Neutrophil (primary cell): ENCODE results near the gene RPS6KA4.
A peak's percentile ranks its signal among the peaks of the same experiment; 100 is the strongest.

Source experiments
- H3K27ac ChIP-seq: fragments of 200-600 bp; sonication (generic); 2 replicates; pipeline ENCODE4 v1.5.1; 2016; ENCODE audit warnings: mild to moderate bottlenecking, moderate library complexity
- H3K27me3 ChIP-seq: fragments of 200-600 bp; sonication (generic); 2 replicates; pipeline ENCODE4 v1.6.0; 2016; ENCODE audit warnings: mild to moderate bottlenecking
- H3K36me3 ChIP-seq: fragments of 200-600 bp; sonication (generic); 2 replicates; pipeline ENCODE4 v1.5.1; 2017
- H3K4me1 ChIP-seq, 2 experiments: fragments of 200-600 bp in 1 of 2; sonication (generic) in 1 of 2; 1 replicate in 1 of 2; 2 replicates in 1 of 2; pipeline versions ENCODE4 v1.5.1 to v1.6.1; 2013 to 2016; ENCODE audit warnings: low read depth in 1 of 2, low read length in 1 of 2, mild to moderate bottlenecking in 1 of 2, moderate library complexity in 1 of 2; ENCODE audit not compliant: control insufficient read depth in 1 of 2, insufficient read depth in 1 of 2
- H3K4me3 ChIP-seq, 2 experiments: fragments of 200-600 bp in 1 of 2; sonication (generic) in 1 of 2; 1 replicate in 1 of 2; 2 replicates in 1 of 2; pipeline ENCODE4 v1.5.1; 2013 to 2016; ENCODE audit warnings: low read depth in 1 of 2, low read length in 1 of 2, mild to moderate bottlenecking in 1 of 2, moderate library complexity in 1 of 2
- H3K9me3 ChIP-seq: fragments of 200-600 bp; sonication (generic); 2 replicates; pipeline ENCODE4 v1.5.1; 2016
- TF ChIP-seq, protein P1 (sequence below): fragments of 200-600 bp; sonication (generic); IDR thresholded peaks from 2 replicates; pipeline ENCODE4 v1.5.1; 2016; ENCODE audit warnings: antibody characterized with exemption

Gene RPS6KA4

DNA sequence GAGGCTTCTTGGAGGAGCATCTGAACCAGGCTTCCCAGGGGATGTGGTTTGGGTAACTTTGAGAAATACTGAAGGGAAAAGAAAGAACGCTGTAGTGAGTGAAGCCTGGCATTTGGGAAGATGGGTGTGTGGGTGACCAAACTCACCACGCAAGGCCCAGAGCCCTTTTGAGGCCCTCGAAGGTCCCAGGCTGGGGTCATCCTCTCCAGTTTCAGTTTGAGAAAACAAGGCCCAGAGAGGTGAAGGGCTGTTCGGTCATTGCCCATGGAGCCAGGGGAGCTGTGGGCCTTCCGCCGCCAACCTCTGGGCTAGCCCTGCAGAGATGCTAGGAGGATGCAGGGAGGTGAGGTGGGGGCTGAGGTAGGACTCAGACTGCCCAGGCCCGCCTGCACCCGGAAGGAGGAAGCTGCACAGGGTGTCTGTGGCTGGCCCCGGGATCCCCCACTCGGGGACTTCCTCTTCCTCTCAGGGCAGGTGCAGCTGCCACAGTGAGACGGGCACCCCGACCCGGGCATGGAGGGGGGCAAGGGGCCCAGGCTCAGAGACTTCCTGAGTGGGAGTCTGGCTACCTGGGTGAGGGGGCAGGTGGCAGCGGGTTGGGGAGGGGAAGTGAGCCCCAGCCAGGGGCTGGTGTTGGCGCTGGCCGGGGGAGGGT lies 19.1 kb upstream of the RPS6KA4 start, which contains the start of gene CCDC88B:
TSS of gene CCDC88B (plus strand) at position 451 of the 655 bp plus-strand sequence. CDS start at position 514, 63 bp downstream.
- TF ChIP-seq, protein P1, sequence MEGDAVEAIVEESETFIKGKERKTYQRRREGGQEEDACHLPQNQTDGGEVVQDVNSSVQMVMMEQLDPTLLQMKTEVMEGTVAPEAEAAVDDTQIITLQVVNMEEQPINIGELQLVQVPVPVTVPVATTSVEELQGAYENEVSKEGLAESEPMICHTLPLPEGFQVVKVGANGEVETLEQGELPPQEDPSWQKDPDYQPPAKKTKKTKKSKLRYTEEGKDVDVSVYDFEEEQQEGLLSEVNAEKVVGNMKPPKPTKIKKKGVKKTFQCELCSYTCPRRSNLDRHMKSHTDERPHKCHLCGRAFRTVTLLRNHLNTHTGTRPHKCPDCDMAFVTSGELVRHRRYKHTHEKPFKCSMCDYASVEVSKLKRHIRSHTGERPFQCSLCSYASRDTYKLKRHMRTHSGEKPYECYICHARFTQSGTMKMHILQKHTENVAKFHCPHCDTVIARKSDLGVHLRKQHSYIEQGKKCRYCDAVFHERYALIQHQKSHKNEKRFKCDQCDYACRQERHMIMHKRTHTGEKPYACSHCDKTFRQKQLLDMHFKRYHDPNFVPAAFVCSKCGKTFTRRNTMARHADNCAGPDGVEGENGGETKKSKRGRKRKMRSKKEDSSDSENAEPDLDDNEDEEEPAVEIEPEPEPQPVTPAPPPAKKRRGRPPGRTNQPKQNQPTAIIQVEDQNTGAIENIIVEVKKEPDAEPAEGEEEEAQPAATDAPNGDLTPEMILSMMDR, result no peak
- H3K4me3 ChIP-seq, result peak within 1 kb of the TSS; percentile 88 to 89
- H3K9me3 ChIP-seq, result no peaks in the 10 kb centered on the region
- H3K27me3 ChIP-seq, result no peaks in the 10 kb centered on the region
- H3K4me1 ChIP-seq, result peaks cover 74 to 81% of the 10 kb centered on the region in 2 experiments
- peak within 1 kb of the TSS; percentile 99 for H3K27ac ChIP-seq
- peaks cover 29% of the 10 kb centered on the region for H3K36me3 ChIP-seq

DNA sequence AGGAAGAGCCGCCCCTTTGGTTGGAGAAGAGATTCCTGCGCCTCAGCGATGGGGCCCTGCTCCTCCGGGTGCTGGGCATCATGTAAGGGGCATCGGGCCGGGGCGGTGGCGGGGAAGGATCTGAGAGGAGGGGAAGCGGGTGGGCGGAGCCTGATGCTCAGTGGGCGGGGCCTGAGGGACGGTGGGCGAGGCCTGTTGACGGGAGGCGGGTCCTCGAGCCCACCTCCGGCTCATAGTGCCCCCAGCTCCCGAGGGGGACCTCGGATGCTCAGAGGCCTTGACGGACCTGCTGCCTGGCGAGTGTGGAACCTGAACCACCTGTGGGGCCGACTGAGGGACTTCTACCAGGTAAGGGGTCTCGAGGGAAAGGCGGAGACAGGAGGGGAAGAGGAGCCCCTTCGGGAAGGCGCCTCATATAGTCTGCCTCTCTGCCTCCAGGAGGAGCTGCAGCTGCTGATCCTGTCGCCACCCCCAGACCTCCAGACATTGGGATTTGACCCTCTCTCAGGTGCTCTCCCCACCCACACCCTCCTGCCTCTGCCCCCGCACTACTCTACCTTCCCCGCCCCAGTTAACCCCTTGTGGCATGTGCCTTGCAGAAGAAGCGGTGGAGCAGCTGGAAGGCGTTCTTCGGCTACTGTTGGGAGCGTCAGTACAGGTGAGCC lies 18.2 kb upstream of the RPS6KA4 start:
- Histone ChIP-seq H3K4me3 (peak overlapping the region; percentile 88 to 89), H3K9me3 (no peaks in the 10 kb centered on the region), H3K27ac (peak overlapping the region; percentile 99), H3K27me3 (no peaks in the 10 kb centered on the region), H3K36me3 (peaks cover 38% of the 10 kb centered on the region), H3K4me1 (peaks cover 72 to 80% of the 10 kb centered on the region in 2 experiments)
- TF ChIP-seq, protein P1, result peak; percentile 38

DNA sequence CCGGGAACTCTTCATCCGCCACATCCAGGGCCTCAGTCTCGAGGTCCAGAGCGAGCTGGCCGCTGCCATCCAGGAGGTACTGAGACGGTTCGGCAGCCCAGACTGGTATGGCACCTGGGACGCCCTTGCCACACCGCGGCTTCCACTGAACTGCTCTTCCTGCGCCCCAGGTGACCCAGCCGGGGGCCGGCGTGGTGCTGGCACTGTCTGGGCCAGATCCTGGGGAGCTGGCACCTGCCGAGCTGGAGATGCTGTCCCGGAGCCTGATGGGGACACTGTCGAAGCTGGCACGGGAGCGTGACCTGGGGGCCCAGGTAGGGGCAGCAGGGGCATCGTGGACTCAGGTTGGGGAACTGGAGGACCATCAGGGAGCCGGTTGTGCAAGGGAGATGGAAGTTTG lies 17.5 kb upstream of the RPS6KA4 start:
- TF ChIP-seq, protein P1, result no peak
- Histone ChIP-seq H3K4me1 (peaks cover 75 to 80% of the 10 kb centered on the region in 2 experiments), H3K27ac (peak overlapping the region; percentile 99), H3K9me3 (no peaks in the 10 kb centered on the region), H3K27me3 (no peaks in the 10 kb centered on the region), H3K36me3 (peaks cover 42% of the 10 kb centered on the region), H3K4me3 (peak overlapping the region; percentile 88 to 89)

DNA sequence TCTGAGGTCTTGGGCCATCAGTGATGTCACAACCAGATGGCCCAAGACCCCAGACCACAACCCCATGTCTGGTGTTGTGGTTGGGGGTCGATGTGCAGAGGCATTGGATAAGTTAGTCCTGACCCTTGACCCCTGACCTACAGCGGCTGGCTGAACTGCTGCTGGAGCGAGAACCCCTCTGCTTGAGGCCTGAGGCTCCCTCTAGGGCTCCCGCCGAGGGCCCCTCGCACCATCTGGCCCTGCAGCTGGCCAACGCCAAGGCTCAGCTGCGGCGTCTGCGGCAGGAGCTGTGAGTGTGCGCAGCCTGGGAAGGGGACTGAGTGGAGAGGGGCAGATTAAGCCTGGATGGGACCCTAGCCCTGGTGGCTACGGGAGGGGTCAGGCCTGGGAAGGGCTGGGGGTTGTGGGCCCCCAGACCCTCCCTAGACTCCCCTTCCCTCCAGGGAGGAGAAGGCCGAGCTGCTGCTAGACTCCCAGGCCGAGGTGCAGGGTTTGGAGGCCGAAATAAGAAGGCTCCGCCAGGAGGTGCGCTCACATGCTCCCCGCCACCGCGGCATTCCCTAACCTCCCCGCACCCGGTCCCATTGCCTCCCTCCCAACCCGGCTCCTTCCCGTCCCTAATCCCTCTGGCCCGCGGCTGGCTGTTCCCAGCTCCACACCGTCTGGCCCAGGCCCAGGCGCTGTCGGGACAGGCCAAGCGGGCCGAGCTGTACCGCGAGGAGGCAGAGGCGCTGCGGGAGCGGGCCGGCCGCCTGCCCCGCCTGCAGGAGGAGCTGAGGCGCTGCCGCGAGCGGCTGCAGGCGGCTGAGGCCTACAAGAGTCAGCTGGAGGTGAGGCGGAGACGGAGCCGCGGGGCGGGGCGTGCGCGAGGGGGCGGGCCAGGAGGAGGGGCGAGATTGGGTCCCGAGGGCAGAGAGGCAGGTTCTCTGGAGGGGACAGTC lies 16.8 kb upstream of the RPS6KA4 start:
- no peaks in the 10 kb centered on the region for H3K9me3 ChIP-seq
- peak overlapping the region; percentile 88 to 89 for H3K4me3 ChIP-seq
- H3K27ac ChIP-seq, result peak overlapping the region; percentile 99
- TF ChIP-seq, protein P1, result peak; percentile 69
- peaks cover 47% of the 10 kb centered on the region for H3K36me3 ChIP-seq
- peaks cover 79 to 83% of the 10 kb centered on the region in 2 experiments for H3K4me1 ChIP-seq
- no peaks in the 10 kb centered on the region for H3K27me3 ChIP-seq
